Embryonic facial prominence (tissue), 1 donor: Measurements from ENCODE around the gene OR10A6.
A peak's percentile ranks its signal among the peaks of the same experiment; 100 is the strongest.

Experiments used
- DNase-seq: peaks from one replicate; pipeline ENCODE4 v3.0.0-alpha.2; 2016; ENCODE audit errors: extremely low spot score

OR10A6 gene, protein sequence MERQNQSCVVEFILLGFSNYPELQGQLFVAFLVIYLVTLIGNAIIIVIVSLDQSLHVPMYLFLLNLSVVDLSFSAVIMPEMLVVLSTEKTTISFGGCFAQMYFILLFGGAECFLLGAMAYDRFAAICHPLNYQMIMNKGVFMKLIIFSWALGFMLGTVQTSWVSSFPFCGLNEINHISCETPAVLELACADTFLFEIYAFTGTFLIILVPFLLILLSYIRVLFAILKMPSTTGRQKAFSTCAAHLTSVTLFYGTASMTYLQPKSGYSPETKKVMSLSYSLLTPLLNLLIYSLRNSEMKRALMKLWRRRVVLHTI

DNA sequence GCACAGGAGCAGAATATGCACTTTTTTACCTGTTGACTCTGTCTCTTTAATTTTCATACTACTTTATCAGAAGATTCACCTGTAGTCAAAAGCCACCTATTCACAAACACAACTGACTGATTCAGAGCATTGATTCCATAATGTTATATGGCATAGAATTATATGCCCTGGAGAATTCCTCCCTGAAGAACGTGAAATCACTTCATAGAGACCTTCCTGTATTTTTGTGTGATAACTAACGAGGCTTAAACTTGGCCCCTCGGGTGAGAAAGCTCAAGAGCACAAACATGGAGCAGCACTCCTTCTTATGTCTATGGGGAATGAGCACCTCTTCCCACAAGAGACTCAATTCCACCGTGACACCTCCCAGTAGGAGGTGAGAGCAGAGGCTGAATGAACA lies at the start of gene OR10A6:
TSS of gene OR10A6 (minus strand) at position 101 of the 400 bp plus-strand sequence. CDS start 2,606 bp downstream, outside the sequence.
- no peak for DNase-seq

DNA sequence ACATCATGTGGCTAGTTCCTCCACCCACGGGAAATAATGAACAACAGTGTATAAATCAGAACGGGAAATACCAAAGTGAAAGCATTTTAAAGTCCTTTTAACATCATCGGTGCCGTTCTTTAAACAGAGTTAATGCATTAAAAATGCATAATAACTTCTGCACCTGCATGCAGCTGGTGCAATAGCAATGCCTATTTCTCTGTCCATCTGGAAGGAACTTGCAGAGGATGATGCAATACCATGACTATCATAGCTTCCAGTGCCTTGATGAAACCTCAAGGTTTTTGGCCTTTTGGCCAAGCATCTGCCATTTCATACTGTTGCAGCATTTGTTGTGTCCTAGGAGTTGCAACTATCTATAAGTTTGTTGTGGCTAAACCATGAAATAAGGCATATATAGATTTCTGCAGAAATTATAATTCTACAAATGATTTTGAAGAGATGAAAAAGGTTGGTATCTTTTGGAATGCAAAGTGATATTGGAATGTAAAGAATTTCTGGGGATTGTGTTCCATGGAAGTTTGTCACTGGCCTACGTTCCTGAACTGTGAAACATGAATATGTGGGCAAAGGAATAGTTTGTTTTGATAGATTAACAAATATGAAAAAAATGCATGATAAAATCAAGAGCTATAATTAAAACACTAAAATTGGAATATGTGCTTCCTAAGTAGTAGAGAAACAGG lies 46.3 kb upstream of the OR10A6 start:
- DNase-seq, result no peak

DNA sequence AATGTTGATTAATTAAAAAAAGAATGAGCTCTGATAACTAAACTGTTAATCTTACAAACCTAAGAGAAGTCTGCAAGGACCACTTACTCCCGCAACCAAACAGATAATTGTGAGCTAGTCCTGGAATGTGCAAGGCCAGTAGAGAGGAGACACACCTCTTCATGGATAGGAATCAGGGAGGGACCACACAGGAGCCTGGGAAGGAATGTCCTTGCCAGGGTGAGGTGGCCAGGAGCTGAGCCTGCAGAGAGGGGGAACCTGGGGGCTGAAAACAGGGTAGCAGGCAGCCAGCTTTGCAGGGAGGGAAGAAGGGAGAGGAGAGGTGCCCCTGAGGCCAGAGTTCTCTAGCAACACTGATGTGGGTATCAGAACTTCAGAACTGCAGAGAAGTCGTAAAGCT lies 43.6 kb upstream of the OR10A6 start:
- DNase-seq, result no peak

DNA sequence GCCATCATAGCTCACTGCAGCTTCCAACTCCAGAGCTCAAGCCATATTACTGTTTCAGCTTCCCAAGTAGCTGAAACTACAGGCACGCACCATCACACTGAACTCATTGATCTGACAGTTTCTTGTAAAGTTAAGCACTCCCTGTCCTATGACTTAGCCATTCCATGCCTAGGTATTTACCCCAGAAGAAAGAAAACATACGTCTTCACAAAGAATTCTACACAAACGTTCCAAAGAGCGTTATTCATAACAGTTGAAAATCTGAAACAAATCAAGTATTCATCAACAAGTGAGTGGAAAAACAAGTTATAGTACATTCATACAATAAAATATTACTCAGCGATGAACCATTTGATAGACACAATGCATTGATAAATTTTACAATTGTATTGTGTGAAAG lies 41.9 kb upstream of the OR10A6 start:
- no peak for DNase-seq

DNA sequence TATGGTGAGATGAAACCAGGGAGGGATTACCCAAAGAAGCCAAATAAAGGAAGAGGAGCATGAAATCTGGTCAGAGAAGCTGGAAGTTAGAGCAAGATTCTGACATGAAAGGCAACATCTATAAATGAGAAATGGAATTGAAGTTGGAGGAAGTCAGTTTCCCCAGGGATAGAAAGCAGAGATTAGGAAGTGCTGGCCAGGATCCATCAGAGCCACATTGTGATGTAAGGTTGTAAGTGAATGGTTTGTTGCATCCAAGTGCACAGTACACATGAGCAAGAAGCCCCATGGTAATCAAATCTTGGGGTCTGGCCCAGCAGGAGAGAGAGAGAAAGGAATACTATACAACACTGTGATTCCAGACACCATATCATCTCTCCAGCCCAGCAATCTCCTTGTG lies 40.8 kb upstream of the OR10A6 start:
- DNase-seq, result no peak

DNA sequence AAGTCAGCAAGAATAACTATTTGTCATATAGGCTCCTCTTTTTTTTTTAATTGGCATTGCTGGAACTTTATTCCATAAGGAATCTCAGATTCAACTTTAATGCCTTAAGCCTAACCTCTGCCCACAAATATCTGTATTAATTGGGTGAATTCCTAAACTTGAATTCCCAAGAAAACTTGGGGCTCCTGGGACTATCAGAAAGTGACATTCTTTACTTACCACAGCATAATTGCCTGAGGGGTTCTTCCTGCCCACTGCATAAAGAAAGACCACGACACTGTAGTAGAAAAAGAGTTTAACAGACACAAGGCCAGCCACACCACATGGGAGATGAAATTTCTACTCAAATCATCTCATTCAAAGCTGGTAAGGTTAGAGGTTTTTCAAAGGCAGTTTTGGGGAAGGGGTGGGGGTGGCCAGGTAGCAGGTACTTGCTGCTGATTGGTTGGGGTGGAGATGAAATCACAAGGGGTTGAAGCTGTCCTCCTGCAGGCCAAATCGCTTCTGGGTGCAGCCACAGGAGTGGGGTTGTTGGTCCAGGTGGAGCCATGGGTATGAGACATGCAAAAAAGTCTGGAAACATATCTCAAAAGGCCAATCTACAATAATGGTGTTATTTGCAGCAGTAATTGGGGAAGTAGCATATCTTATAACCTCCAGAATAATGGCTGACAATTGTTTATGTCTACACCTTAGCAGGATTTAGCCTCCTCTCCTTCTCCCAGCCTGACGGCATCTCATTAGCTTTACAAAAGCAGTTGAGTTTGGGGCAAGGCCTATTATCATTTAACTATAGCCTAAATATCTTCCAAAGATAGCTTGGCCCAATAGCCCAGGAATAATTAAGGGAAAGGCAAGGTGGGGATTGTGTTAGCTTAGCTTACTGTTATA lies 38.9 kb upstream of the OR10A6 start:
- DNase-seq, result no peak

DNA sequence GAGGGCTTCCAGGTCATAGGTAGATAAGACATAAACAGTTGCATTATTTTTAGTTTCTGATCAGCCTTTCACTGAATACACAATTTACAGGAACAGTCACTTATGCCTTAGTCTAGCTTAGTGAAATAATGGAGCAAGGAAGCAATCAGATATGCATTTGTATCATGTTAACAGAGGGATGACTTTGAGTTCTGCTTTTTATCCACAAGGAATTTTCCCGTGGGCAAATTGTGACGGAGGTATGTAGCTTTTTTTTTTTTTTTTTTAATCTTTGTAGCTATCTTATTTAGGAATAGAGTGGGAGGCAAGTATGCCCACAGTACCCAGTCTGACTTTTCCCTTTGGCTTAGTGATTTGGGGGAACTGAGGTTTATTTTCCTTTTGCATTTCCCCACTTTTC lies 37.6 kb upstream of the OR10A6 start:
- DNase-seq, result no peak

DNA sequence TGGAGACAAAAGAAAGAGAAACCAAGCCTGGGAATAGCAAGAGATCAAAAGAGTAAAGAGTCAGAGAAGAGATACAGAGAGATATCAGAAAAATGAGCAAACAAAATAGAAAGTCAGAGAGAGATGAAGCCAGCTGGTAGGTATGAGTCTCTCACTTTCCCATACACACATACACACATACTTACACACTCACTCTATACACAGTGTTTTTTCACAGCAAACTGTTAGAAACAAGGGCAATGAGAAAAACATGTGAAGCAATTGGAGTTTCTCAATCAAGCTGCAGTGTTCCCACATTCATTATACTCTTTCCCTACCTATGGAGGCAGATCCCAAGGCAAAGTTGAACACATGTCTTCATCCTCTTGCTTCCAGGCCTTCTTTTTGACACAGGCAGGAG lies 36.8 kb upstream of the OR10A6 start:
- no peak for DNase-seq

DNA sequence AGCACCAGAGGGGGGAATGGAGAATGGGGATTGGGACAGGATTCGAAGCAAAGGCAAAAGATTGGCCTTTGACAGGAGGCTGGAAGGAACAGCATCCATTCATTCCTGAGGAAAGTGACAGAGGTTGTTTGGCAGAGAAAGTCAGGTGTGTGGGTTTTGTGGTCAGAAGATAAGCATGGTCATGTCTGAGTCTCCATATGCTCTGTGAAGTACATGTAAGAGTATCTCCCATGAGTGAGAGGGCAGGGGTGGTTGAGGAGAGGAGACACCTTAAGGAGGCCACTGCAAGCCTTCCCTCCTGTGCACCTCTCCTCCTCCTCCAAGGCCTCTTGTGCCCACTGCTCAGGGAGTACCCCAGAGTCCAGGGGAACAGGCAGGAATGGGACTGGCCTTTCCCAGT lies 36.0 kb upstream of the OR10A6 start:
- DNase-seq, result no peak

DNA sequence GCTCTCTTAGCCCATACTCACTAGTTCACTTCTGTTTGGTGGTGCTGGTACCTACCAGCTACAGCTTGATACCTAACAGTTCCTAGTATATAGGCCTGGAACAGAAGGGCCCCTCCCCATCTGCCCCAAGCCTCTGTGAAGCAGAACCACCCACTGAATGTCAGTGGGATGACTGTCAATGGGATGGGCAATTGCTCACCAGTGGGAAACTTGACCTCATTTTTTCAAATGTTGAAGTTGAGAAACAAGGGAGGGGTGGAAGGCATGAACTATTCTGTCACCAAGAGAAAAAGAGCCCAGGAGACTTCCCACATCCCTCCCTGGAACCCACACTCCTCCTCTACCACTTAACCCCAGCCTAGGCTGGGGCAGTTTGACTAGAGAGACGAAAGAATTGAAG lies 34.3 kb upstream of the OR10A6 start, which contains the start of gene NLRP10:
TSS of gene NLRP10 (minus strand) at position 62 of the 400 bp plus-strand sequence. CDS start 1,952 bp downstream, outside the sequence.
- DNase-seq, result no peak

DNA sequence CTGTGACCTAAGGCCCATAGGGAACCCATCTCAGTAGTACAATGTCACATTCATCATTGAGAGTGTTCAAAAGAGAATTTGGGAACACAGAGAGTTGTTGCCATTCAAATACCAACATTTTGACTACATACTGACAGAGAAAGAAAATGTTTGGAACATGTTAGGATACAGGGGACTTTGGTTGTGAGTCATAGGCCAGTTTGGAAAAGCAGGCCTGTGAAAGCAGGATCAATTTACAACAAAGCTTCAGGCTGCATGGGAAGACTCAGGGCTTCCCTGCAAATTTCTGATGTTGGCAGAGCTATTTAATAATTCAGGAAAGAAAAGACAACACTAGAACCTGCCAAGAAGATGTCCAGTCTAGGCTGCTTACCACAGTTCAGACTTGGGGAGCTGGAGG lies 33.8 kb upstream of the OR10A6 start:
- DNase-seq, result no peak

DNA sequence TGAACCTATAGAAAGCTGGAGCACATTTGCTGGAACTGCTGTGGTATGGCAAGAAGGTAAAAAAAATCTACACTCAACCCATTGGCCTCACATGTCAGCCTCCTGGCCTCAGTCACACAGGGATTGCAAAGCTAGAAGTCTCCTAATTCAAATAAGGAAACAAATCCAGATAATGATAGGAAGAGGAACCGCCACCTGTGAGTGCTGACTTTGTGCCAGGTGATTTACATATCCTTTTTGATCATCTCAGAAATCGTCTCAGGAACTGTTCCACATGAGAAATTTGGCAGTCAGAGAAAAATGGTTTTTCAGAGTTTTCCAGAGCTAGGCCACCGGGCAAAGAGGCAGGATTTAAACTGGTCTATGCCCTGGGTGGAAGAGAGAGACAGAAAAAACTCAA lies 33.2 kb upstream of the OR10A6 start:
- DNase-seq, result no peak

DNA sequence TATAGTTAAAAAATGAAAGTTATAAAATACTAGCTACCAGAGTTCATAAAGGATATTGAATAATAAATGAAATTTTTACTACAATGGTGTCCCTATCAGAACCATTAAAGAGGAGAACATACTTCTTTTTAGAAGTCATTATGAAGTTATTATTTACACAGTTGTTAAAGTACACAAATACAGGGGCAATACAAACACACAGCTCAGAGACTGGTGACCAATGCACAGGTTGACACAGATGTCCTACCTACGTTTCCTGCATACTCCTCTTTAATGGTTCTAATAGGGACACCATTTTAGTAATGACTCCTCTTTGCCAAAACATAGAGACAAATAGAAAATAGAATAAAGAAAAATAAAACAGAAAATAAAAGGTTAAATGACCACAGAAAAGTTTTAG lies 24.1 kb upstream of the OR10A6 start:
- DNase-seq, result no peak

DNA sequence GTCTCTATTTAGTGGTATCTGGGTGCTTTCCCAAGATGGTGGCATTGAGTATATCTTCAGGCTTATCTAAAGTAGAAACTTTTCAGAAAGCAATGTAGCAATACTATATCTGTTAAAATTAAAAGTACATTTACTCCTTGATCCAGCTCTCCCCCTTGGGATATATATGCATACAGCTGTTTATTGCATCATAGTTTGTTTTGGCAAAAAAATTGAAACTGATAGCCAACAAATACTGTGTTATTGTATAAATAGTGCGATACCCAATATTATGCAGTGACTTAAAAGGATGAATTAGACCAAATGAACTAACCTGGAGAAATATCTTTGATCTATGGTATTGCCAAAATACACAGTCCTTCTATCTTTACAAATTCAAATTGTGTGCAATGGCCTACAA lies 18.9 kb upstream of the OR10A6 start:
- DNase-seq, result no peak

DNA sequence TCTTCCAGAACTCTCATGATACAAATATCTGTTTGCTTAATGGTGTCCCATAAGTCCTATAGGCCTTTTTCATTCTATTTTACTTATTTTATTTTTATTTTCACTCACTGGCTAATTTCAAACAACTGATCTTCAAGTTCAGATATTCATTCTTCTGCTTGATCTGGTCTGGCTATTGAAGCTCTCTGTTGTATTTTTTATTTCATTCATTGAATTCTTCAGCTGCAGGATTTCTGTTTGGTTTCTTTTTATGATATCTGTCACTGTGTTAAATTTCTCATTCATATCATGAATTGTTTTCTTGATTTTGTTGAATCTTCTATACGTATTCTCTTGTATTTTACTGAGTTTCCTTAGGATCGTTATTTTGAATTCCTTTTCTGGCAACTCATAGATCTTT lies 13.1 kb upstream of the OR10A6 start:
- no peak for DNase-seq

DNA sequence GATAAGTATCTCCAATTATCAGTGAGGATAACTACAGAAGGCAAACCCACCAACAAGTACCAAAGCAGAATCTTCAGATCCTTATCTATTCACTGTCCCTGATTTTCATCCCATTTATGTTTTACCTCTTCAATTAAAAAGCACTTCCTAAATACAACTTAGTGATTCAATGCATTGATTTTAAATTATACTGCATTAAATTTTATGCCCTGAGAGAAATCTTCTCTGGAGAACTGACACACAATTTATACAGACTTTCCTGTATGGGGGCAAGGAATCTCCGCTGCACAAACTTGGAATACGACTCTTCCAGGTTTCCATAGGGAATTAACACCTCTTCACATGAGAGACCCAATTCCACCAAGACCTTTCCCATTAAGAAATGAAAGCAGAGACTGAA lies 10.5 kb upstream of the OR10A6 start, which contains the start of gene OR10A3:
TSS of gene OR10A3 (minus strand) at position 101 of the 400 bp plus-strand sequence. CDS start 2,188 bp downstream, outside the sequence.
- no peak for DNase-seq

DNA sequence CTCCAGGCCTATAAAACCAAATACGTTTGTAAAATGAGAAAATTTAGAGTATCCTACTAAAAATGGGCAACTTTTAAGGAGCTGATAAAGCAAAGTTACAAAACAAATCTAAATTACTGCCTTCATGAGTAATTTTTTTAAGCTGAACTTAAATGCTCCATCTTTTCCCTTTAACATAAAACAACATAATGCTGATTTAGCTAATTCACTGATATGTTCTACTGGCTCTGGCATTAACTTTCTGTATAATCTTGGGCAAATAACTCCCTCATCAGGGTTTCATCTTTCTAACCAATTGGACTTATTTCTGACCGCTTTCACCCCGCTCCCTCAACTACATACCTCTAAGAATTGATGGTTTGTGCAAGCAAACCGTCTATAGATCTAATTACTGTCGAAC lies 10.1 kb upstream of the OR10A6 start:
- DNase-seq, result no peak

DNA sequence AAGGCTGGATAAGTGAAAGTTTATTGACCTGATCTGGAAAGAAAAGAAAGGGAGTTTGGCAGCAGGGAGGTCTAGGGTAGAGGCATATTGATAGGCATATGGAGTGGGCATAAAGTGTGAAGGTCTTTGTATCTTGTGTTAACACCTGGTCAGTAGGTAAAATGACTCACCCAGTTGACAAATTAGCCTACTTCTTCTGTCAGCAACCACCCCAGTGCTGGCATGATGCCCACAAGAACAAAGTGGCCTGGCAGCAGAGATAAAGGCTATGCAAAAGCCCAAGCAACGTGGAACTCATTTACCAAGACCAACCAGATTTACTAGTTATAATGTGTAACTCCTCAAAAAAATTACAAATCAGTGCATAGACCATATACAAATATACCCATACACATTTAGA lies 5.5 kb upstream of the OR10A6 start:
- DNase-seq, result no peak

DNA sequence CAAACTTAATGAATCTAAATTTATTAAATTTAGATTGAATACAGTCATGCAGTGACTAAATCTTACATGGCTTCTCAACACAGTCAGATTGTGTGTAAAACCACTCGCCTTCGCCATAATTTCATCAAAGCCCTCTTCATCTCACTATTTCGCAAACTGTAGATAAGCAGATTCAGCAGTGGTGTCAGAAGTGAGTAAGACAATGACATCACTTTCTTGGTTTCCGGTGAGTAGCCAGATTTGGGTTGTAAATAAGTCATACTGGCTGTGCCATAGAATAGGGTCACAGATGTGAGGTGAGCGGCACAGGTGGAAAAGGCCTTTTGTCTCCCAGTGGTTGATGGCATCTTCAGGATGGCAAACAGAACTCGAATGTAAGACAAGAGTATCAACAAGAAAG lies 3.4 kb downstream of the OR10A6 start:
- DNase-seq, result no peak

DNA sequence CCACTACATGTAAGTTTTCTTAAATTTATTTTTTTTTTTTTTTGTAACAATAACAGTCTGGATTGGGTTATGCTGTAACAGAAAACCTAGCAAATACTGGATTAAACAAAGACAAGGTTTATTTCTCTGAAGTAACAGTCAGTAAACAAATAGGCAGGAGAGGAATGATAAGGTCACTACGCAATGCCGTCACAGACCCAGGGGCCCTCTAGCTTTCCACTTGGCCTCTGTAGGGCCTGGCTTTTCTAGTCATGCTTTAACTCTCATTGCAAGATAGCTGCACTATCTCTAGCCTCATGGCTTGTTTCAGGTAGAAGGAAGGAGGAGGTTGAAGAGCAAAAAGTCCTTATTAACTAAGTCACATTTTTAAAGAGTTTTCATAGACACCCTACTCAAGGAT lies 6.5 kb downstream of the OR10A6 start:
- peak; percentile 0 for DNase-seq

DNA sequence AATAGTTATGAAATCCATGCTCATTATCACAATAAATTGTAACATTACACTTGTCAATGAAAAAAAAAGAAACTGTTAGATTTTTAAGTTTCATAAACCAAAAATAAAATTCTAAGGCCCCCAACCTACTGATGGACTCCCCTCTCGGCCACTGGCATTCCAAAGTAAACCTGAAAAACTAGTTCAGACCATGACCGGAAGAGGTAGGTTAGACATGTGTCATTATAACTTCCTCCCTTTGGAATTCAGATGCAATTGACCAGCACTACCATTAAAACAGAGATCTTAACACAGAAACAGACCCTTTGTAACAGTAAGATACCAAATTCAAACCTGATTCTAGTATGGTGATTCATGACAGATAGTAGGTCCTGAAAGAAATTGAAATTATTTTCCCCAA lies 12.9 kb downstream of the OR10A6 start:
- DNase-seq, result peak; percentile 1

DNA sequence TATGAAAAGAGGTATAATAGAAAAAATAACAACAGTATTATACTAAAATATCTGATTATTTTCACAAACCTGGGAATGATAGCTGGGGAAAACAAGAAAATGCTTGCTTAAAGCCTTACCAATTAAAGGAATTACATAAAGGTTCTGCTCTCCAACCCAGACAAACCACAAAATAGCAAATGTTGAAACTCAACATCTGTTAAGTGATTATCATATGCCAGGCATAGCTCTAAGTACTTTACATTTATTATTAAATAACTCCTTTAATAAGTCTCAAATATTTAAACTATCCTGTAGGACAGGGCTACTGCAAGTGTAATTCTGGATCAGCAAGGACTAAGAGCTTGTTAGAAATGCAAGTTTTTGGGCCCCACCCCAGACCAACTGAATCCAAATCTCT lies 20.1 kb downstream of the OR10A6 start:
- DNase-seq, result no peak
